DND-41 (cell line): ENCODE results near the gene GRIN1.
A peak's percentile ranks its signal among the peaks of the same experiment; 100 is the strongest.

Experiments
- ATAC-seq: fragments of 200-7000 bp; cut with Tn5 transposase; 3 replicates; pipeline ENCODE4 v1.9.1; 2021; ENCODE audit warnings: low read depth; ENCODE audit not compliant: insufficient read depth
- DNase-seq: peaks from one replicate; pipeline ENCODE4 v3.0.0-alpha.2; 2020
- H2AFZ ChIP-seq: 2 replicates; pipeline ENCODE4 v1.6.0; 2012; ENCODE audit warnings: low read depth, low read length
- H3K27ac ChIP-seq: 2 replicates; pipeline ENCODE4 v1.5.1; 2012; ENCODE audit warnings: low read length, inconsistent platforms
- H3K27me3 ChIP-seq: fragments of 200-600 bp; sonication (generic); 2 replicates; pipeline ENCODE4 v1.6.0; 2012; ENCODE audit warnings: low read length, mild to moderate bottlenecking, inconsistent platforms; ENCODE audit not compliant: insufficient read depth, poor library complexity
- H3K36me3 ChIP-seq: 2 replicates; pipeline ENCODE4 v1.5.1; 2012; ENCODE audit warnings: low read length, inconsistent platforms; ENCODE audit not compliant: insufficient read depth
- H3K4me1 ChIP-seq: 2 replicates; pipeline ENCODE4 v1.5.1; 2012; ENCODE audit warnings: mild to moderate bottlenecking, low read length; ENCODE audit not compliant: insufficient read depth
- H3K4me2 ChIP-seq: 2 replicates; pipeline ENCODE4 v1.6.0; 2012; ENCODE audit warnings: mild to moderate bottlenecking, moderate library complexity, low read length, inconsistent platforms; ENCODE audit not compliant: insufficient read depth
- H3K4me3 ChIP-seq, 2 experiments: fragments of 200-600 bp in 1 of 2; shearing (Covaris generic) in 1 of 2; 2 replicates each; pipeline ENCODE4 v1.5.1; 2012 to 2016; ENCODE audit warnings: inconsistent platforms in 2 of 2, low read length in 2 of 2, mild to moderate bottlenecking in 2 of 2, low read depth in 1 of 2, moderate library complexity in 1 of 2
- H3K79me2 ChIP-seq: 2 replicates; pipeline ENCODE4 v1.6.0; 2012; ENCODE audit warnings: low read length, inconsistent platforms; ENCODE audit not compliant: insufficient read depth
- H3K9ac ChIP-seq: 2 replicates; pipeline ENCODE4 v1.6.0; 2012; ENCODE audit warnings: low read depth, mild to moderate bottlenecking, inconsistent platforms, low read length, moderate library complexity
- H3K9me3 ChIP-seq: 2 replicates; pipeline ENCODE4 v1.5.1; 2012; ENCODE audit warnings: low read length, moderate library complexity, mild to moderate bottlenecking, inconsistent platforms; ENCODE audit not compliant: insufficient read depth, severe bottlenecking
- H4K20me1 ChIP-seq: 2 replicates; pipeline ENCODE4 v1.6.0; 2012; ENCODE audit warnings: low read length; ENCODE audit not compliant: insufficient read depth
- CTCF ChIP-seq: IDR thresholded peaks from 2 replicates; pipeline ENCODE4 v1.5.1; 2012; ENCODE audit warnings: borderline replicate concordance, low read length, moderate library complexity, mild to moderate bottlenecking; ENCODE audit not compliant: poor library complexity, severe bottlenecking; ENCODE audit errors: extremely low read depth
- EZH2 ChIP-seq: IDR thresholded peaks from 3 replicates; pipeline ENCODE4 v1.6.1; 2012; ENCODE audit warnings: borderline replicate concordance, low read depth, mild to moderate bottlenecking, moderate library complexity, low read length, inconsistent platforms; ENCODE audit not compliant: severe bottlenecking

Gene GRIN1

GRCh38 chr9:137146527-137146918, 7.6 kb downstream of the GRIN1 start:
- peak; percentile 65; the same call in 2 of the 3 replicates for ATAC-seq
- no peak overlapping the region for H3K4me2 ChIP-seq
- H3K27ac ChIP-seq: no peak overlapping the region
- no peaks in the 10 kb centered on the region for H3K79me2 ChIP-seq
- TF ChIP-seq EZH2 (no peak), CTCF (no peak)
- H3K36me3 ChIP-seq: no peaks in the 10 kb centered on the region
- H3K9ac ChIP-seq: no peak overlapping the region
- no peaks in the 10 kb centered on the region for H3K9me3 ChIP-seq
- H3K27me3 ChIP-seq: no peaks in the 10 kb centered on the region
- no peak overlapping the region for H3K4me3 ChIP-seq
- H2AFZ ChIP-seq: no peak overlapping the region
- no peak for DNase-seq
- peaks cover 8% of the 10 kb centered on the region; the same call in 1 of the 2 replicates for H4K20me1 ChIP-seq
- H3K4me1 ChIP-seq: peaks cover 2% of the 10 kb centered on the region; the same call in 1 of the 2 replicates

DNA sequence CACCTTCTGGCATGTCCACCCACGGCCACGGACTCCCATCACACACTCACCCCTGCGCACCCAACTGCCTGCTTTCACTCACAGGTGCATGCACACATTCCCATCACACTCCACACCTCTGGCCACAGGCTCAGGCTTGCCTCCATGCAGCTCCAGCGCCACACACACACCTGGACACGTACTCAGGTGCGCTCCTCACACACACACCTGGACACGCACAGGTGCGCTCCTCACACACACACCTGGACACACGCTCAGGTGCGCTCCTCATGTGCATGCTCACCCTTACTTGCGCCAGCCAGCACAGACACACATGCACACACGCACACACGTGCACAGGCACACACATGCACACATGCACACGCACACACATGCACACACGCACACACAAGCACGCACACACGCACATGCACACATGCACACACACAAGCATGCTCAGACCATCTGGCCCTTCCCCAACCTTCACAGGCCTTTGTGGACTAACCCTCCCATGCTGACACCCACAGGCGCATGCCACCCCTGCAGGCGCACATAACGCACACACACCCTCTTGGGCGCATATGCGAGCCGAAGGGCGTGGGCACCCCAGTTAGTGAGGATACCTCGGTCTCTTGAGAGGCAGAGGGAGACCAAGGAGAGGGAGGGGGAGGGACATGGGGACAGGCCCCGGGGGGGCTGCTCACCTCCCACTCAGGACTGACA, 8.3 kb downstream of the GRIN1 start:
- H3K27ac ChIP-seq: no peak overlapping the region
- peaks cover 1% of the 10 kb centered on the region; the same call in 1 of the 2 replicates for H4K20me1 ChIP-seq
- H3K4me3 ChIP-seq: no peak overlapping the region
- H3K36me3 ChIP-seq: no peaks in the 10 kb centered on the region
- DNase-seq: no peak
- no peak for ATAC-seq
- H3K9me3 ChIP-seq: no peaks in the 10 kb centered on the region
- H3K27me3 ChIP-seq: no peaks in the 10 kb centered on the region
- TF ChIP-seq CTCF: no peak
- TF ChIP-seq EZH2: no peak
- no peak overlapping the region for H2AFZ ChIP-seq
- H3K79me2 ChIP-seq: no peaks in the 10 kb centered on the region
- H3K4me2 ChIP-seq: no peak overlapping the region
- no peak overlapping the region for H3K9ac ChIP-seq
- no peaks in the 10 kb centered on the region for H3K4me1 ChIP-seq

DNA sequence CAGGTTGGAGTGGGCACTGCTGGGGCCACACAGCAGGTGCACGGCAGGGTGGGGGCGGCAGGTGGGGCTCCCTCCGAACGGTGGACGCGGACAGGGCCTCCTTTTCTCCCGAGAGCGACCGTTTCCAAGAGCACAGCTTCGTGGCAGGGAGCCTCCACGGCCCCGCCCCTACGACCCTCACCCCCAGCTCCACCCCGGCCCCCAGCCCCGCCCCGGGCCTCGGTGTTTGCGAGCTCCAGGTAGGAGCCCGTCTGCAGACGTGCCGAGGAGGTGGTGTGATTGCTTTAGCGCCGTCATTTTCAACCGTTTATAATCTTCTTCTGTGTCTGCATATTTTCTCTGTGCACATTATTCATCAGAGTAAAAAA, 8.8 kb downstream of the GRIN1 start:
- H3K9me3 ChIP-seq: no peaks in the 10 kb centered on the region
- H3K4me2 ChIP-seq: no peak overlapping the region
- DNase-seq: no peak

More for the DNA sequence above, 8.8 kb downstream of the GRIN1 start:
- H3K27ac ChIP-seq: no peak overlapping the region
- no peaks in the 10 kb centered on the region for H4K20me1 ChIP-seq
- no peaks in the 10 kb centered on the region for H3K27me3 ChIP-seq
- no peaks in the 10 kb centered on the region for H3K79me2 ChIP-seq
- no peak for TF ChIP-seq EZH2
- TF ChIP-seq CTCF: no peak
- no peak for ATAC-seq
- H3K4me1 ChIP-seq: no peaks in the 10 kb centered on the region
- no peak overlapping the region for H3K4me3 ChIP-seq
- H3K36me3 ChIP-seq: no peaks in the 10 kb centered on the region
- no peak overlapping the region for H2AFZ ChIP-seq
- H3K9ac ChIP-seq: no peak overlapping the region
